Thyroid gland (tissue), 4 donors: ENCODE measurements around the gene COX10.

Experiments used
- CTCF ChIP-seq, 6 experiments: fragments of 200-600 bp in 3 of 6; fragments of 450-650 bp in 3 of 6; sonication (generic) in 3 of 6; IDR thresholded peaks; one replicate each; pipeline ENCODE4 v1.5.1; 2016 to 2019; ENCODE audit warnings: antibody characterized with exemption in 6 of 6, mild to moderate bottlenecking in 2 of 6, inconsistent platforms in 1 of 6, moderate library complexity in 1 of 6
- POLR2A ChIP-seq, 2 donors: fragments of 450-650 bp; IDR thresholded peaks; one replicate each; pipeline ENCODE4 v1.6.1; 2017; ENCODE audit warnings: antibody characterized with exemption in 2 of 2, mild to moderate bottlenecking in 2 of 2, moderate library complexity in 1 of 2

- TF ChIP-seq CTCF (IDR thresholded peaks at IDR 0.05) (no peak), POLR2A (IDR thresholded peaks at IDR 0.05) (no peak)
Observed at GRCh38 chr17:14103836-14104235, 34.5 kb downstream of the COX10 start.
